HepG2 (cell line): ENCODE measurements around the gene CACNA1C. TPM values are rescaled to one million over a fixed set of nuclear protein-coding genes. Genes with fewer than 3 reads are reported as not detected.

Source experiments
- ATAC-seq: fragments of 200-7000 bp; cut with Tn5 transposase; 3 replicates; pipeline ENCODE4 v1.9.1; 2020; ENCODE audit warnings: mild to moderate bottlenecking, moderate library complexity
- BruUV-seq: library from RNA; stranded (reverse); fragments of 400-500 nt; replicated peaks from 2 replicates; lab custom pipeline; 2021; lab: Mats Ljungman, UMichigan
- CTCF ChIA-PET: fragments of 300-600 bp; formaldehyde crosslinking; extraction: SDS; loops from one replicate; lab custom pipeline; 2021; ENCODE audit warnings: low total read pairs, inconsistent platforms, low intra/inter-chr PET ratio; lab: Yijun Ruan, JAX
- POLR2A ChIA-PET: fragments of 350-600 bp; sonication (Branson Sonifier 250); formaldehyde crosslinking; loops from one replicate; lab custom pipeline; 2020; ENCODE audit warnings: antibody characterized with exemption, inconsistent platforms; lab: Yijun Ruan, JAX
- DNase-seq: peaks from one replicate; pipeline ENCODE4 v3.0.0-alpha.2; 2015; ENCODE audit warnings: low spot score
- FAIRE-seq: peaks from 3 replicates; lab custom pipeline; 2011; peaks lifted over from hg19 to GRCh38; lab: Jason Lieb, UNC
- H2AFZ ChIP-seq: one replicate; pipeline ENCODE4 v1.6.1; 2011; ENCODE audit warnings: low read length, inconsistent platforms
- H3K27ac ChIP-seq: fragments of 300-600 bp; 3 replicates; pipeline ENCODE4 v1.8.0; 2011; ENCODE audit warnings: mixed run types, mild to moderate bottlenecking, mixed read lengths, low read length, inconsistent platforms; ENCODE audit not compliant: insufficient read depth; ENCODE audit errors: extremely low read length
- H3K27me3 ChIP-seq, 2 experiments: fragments of 200-600 bp in 1 of 2; 2 replicates in 1 of 2; 3 replicates in 1 of 2; pipeline versions ENCODE4 v1.6.0 to v1.8.0; 2011; ENCODE audit warnings: low read length in 2 of 2, mild to moderate bottlenecking in 2 of 2, moderate library complexity in 2 of 2, inconsistent platforms in 1 of 2; ENCODE audit not compliant: insufficient read depth in 2 of 2, control insufficient read depth in 1 of 2
- H3K36me3 ChIP-seq, 2 experiments: fragments of 200-600 bp in 1 of 2; replicated peaks in 1 of 2; 2 replicates in 1 of 2; 3 replicates in 1 of 2; pipeline versions ENCODE4 v1.5.1 to v1.8.0; 2011; ENCODE audit warnings: low read length in 2 of 2, inconsistent platforms in 1 of 2; ENCODE audit not compliant: insufficient read depth in 2 of 2, control insufficient read depth in 1 of 2
- H3K4me1 ChIP-seq: 2 replicates; pipeline ENCODE4 v1.5.1; 2012; ENCODE audit warnings: low read length, inconsistent platforms; ENCODE audit not compliant: insufficient read depth
- H3K4me2 ChIP-seq: 2 replicates; pipeline ENCODE4 v1.6.0; 2011; ENCODE audit warnings: low read depth, low read length, inconsistent platforms
- H3K4me3 ChIP-seq, 3 experiments: fragments of 200-600 bp in 1 of 3; sonication (generic), shearing (Covaris generic) in 1 of 3; replicated peaks in 1 of 3; 2 replicates each; pipeline ENCODE4 v1.5.1; 2011 to 2016; ENCODE audit warnings: low read length in 3 of 3, inconsistent platforms in 2 of 3, low read depth in 2 of 3, mild to moderate bottlenecking in 2 of 3, control low read depth in 1 of 3, mixed read lengths in 1 of 3; ENCODE audit not compliant: insufficient read depth in 1 of 3
- H3K79me2 ChIP-seq: one replicate; pipeline ENCODE4 v1.6.1; 2011; ENCODE audit warnings: low read length, inconsistent platforms; ENCODE audit not compliant: insufficient read depth
- H3K9ac ChIP-seq: 2 replicates; pipeline ENCODE4 v1.6.0; 2011; ENCODE audit warnings: mild to moderate bottlenecking, low read depth, low read length, inconsistent platforms; ENCODE audit not compliant: insufficient read depth
- H3K9me3 ChIP-seq: 2 replicates; pipeline ENCODE4 v1.5.1; 2012; ENCODE audit warnings: mild to moderate bottlenecking, low read length
- H4K20me1 ChIP-seq: 2 replicates; pipeline ENCODE4 v1.6.0; 2011; ENCODE audit warnings: inconsistent platforms, mild to moderate bottlenecking, low read length, moderate library complexity; ENCODE audit not compliant: insufficient read depth
- ATF7 ChIP-seq, 2 experiments: fragments of 450-650 bp in 1 of 2; sonication (generic) in 1 of 2; formaldehyde crosslinking in 1 of 2; IDR thresholded peaks; 2 replicates each; pipeline versions ENCODE4 v1.4.0 to v1.6.1; 2016 to 2020; ENCODE audit warnings: antibody characterized with exemption in 1 of 2, mild to moderate bottlenecking in 1 of 2, missing genetic modification reagents in 1 of 2
- MEIS1 ChIP-seq: sonication (generic); formaldehyde crosslinking; IDR thresholded peaks from 2 replicates; pipeline ENCODE4 v1.9.0; 2021; ENCODE audit warnings: mild to moderate bottlenecking, missing genetic modification reagents, moderate library complexity, borderline replicate concordance
- SALL2 ChIP-seq: sonication (generic); formaldehyde crosslinking; IDR thresholded peaks from 2 replicates; pipeline ENCODE4 v1.8.1; 2023; ENCODE audit warnings: mild to moderate bottlenecking, missing genetic modification reagents, inconsistent platforms
- SMC3 ChIP-seq: IDR thresholded peaks from 2 replicates; pipeline ENCODE4 v1.6.1; 2011; ENCODE audit warnings: low read length, improper control_type of control experiment
- STAT5B ChIP-seq: sonication (generic); formaldehyde crosslinking; IDR thresholded peaks from 2 replicates; pipeline ENCODE4 v1.4.0; 2020; ENCODE audit warnings: missing genetic modification reagents
- TEAD3 ChIP-seq: optimal IDR thresholded peaks from 2 replicates; pipeline ENCODE3; 2016; ENCODE audit warnings: borderline replicate concordance
- ZNF772 ChIP-seq: sonication (generic); formaldehyde crosslinking; IDR thresholded peaks from 2 replicates; pipeline ENCODE4 v1.5.0; 2020; ENCODE audit warnings: mild to moderate bottlenecking, missing genetic modification reagents
- WGBS: methylation state at CpG from one replicate; pipeline ENCODE4 v1.1.6; 2017; ENCODE audit warnings: low lambda C conversion rate; 5-methylcytosine and 5-hydroxymethylcytosine counted together
- in situ Hi-C: cut with HindIII; loops from 2 replicates; pipeline ENCODE4 v1.10.0; 2017; ENCODE audit warnings: low pct_unique_long_range_greater_than_20kb; ENCODE audit not compliant: extremely low pct_ligation_motif_present
- intact Hi-C: fragments of 100-400 bp; cut with micrococcal nuclease; formaldehyde crosslinking; loops from one replicate; pipeline ENCODE4 v1.10.0; 2022; ENCODE audit not compliant: unreplicated experiment
- polyA plus RNA-seq, 8 experiments: library from polyadenylated mRNA; depleted of rRNA in 3 of 8; stranded (reverse) in 7 of 8; unstranded in 1 of 8; fragments of >200 nt; fragmentation: Illumina TruSeq in 4 of 8; extraction: Trizol in 4 of 8; gene quantifications; 2 replicates each; pipeline versions ENCODE4 v1.2.1 to v1.2.3, GENCODE V29; 2011 to 2016; ENCODE audit warnings: low read depth in 4 of 8, missing spikeins in 1 of 8, mixed read lengths in 1 of 8; ENCODE audit not compliant: insufficient read depth in 1 of 8
- total RNA-seq, 5 experiments: library from RNA; depleted of rRNA; stranded (reverse); fragments of >200 nt; fragmentation: Illumina TruSeq; extraction: Trizol; gene quantifications; 2 replicates each; pipeline ENCODE4 v1.2.3, GENCODE V29; 2016; ENCODE audit warnings: low read depth in 1 of 5

CACNA1C gene
- total and polyA plus RNA-seq, 2 of the 13 experiments (the other 11 are each of a cell fraction or from before 2014, with no cell fraction given): not detected

DNA sequence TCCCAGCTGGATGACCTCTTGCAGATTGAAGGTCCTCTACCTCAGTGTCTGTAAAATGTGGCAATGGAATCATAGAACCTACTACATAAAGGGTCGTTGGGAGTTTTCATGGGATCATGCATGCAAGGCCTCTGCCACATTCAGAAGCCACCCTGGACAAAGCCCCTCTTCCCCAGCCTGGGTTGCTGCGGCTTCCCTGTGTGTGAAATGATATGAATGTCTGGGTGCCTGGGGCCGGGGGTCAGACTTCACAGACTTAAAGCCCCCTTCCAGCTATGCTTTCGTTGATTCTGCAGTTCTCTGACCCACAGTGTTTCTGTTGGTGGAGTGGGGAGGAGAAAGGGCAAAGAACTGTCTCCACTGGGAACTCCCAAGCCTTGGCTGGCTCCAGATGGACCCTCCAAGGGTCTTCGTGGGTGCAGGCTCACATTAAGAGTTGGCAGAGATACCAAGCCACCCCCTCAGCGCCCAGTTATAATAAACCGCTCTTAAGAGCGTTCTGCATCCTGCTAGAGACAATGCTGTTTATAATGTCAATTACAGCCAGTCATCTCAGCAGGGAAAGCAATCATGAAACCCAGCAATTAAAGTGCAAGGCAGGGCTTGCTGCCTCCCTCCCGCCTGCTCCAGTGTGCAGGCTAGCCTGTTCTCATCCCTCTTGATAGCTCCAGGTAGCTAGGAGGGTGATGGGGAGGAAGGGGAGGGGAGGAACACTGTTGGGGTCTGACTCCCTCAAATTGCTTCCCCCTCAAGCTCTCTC, 531.0 kb downstream of the CACNA1C start:
- H3K4me3 ChIP-seq: no peak overlapping the region
- H4K20me1 ChIP-seq: no peaks in the 10 kb centered on the region
- ATAC-seq: no peak
- no peaks in the 10 kb centered on the region for H3K79me2 ChIP-seq
- no peaks in the 10 kb centered on the region for H3K9me3 ChIP-seq
- ChIA-PET CTCF (interaction anchor here (1.2 kb wide), 1 partner anchor 526 kb away, joined by 5 read pairs; no protein-coding TSS in a partner anchor), POLR2A (no interaction called here)
- 29% methylated on average over 3 of the region's 9 CpGs for WGBS
- DNase-seq: no peak
- H3K36me3 ChIP-seq: no peaks in the 10 kb centered on the region
- TF ChIP-seq MEIS1 (CRISPR knock-in tag) (no peak), SMC3 (no peak), ATF7 (IDR thresholded peaks at IDR 0.05) (no peak), ATF7 (CRISPR knock-in tag; IDR thresholded peaks at IDR 0.05) (no peak), SALL2 (no peak), ZNF772 (CRISPR knock-in tag) (no peak), TEAD3 (CRISPR knock-in tag) (no peak), STAT5B (CRISPR knock-in tag) (no peak)
- H3K4me2 ChIP-seq: no peak overlapping the region
- H3K27ac ChIP-seq: no peak overlapping the region
- no peak overlapping the region for H3K9ac ChIP-seq
- intact Hi-C loops (no loop called here), in situ Hi-C loops (loop anchor here (10.0 kb wide), 1 partner anchor 529 kb away; the partner anchor contains the start of gene CACNA1C)
- no peak for FAIRE-seq
- H3K4me1 ChIP-seq: no peaks in the 10 kb centered on the region
- H3K27me3 ChIP-seq: peaks cover 10 to 69% of the 10 kb centered on the region in 2 experiments
- BruUV-seq: no TSS peak
- no peak overlapping the region for H2AFZ ChIP-seq
